Epithelial cell of esophagus (primary cell): ENCODE data around the gene IL17C.

Source experiments
- DNase-seq: peaks from one replicate; pipeline ENCODE4 v3.0.0; 2010; ENCODE audit warnings: low read depth
- H3K4me3 ChIP-seq: 2 replicates; pipeline ENCODE4 v1.5.1; 2011; ENCODE audit warnings: mild to moderate bottlenecking, low read length, control low read depth
- TF ChIP-seq, protein P1 (sequence below): IDR thresholded peaks from 2 replicates; pipeline ENCODE4 v1.5.1; 2011; ENCODE audit warnings: low read depth, mild to moderate bottlenecking, low read length, control low read depth, inconsistent platforms; ENCODE audit not compliant: insufficient read depth; ENCODE audit errors: missing control alignments

The IL17C gene

DNA sequence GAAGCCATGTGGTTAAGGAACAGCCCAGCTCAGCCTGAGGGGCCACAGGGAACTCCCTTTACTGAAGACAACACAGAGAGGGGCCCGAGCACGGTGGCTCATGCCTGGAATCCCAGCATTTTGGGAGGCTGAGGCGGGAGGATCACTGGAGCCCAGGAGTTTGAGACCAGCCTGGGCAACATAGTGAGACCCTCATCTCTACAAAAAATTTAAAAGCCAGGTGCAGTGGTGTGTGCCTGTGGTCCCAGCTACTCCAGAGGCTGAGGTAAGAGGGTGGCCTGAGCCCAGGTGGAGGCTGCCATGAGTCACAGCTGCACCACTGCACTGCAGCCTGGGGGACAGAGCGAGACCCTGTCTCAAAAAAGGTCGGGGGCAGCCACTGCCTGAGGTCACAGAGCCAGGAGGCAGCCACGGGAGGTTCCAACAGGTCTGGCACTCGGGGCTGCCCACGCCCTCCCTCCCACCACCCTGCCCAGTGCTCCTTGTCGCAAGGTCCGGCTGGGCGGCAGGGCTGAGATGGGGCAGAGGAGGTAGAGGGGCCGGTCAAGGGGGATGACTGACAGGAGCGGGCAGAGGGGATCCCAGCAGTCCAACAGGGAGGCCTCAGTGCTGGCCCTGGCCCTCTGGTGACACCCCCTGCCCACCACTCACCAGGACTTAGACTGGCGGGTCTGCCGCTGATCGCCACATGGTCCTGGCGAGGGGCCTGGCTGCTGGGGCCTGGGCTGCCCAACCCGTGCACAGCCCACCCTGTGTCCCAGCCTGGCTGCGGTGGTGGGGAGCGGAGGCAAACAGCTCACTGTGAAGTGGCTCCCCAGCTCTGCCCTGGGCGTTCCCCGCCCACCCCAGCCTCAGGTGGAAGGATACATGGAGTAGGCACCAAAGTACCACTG lies 9.1 kb downstream of the IL17C start:
- DNase-seq, result no peak
- TF ChIP-seq, protein P1, sequence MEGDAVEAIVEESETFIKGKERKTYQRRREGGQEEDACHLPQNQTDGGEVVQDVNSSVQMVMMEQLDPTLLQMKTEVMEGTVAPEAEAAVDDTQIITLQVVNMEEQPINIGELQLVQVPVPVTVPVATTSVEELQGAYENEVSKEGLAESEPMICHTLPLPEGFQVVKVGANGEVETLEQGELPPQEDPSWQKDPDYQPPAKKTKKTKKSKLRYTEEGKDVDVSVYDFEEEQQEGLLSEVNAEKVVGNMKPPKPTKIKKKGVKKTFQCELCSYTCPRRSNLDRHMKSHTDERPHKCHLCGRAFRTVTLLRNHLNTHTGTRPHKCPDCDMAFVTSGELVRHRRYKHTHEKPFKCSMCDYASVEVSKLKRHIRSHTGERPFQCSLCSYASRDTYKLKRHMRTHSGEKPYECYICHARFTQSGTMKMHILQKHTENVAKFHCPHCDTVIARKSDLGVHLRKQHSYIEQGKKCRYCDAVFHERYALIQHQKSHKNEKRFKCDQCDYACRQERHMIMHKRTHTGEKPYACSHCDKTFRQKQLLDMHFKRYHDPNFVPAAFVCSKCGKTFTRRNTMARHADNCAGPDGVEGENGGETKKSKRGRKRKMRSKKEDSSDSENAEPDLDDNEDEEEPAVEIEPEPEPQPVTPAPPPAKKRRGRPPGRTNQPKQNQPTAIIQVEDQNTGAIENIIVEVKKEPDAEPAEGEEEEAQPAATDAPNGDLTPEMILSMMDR, result no peak
- no peak overlapping the region for H3K4me3 ChIP-seq

DNA sequence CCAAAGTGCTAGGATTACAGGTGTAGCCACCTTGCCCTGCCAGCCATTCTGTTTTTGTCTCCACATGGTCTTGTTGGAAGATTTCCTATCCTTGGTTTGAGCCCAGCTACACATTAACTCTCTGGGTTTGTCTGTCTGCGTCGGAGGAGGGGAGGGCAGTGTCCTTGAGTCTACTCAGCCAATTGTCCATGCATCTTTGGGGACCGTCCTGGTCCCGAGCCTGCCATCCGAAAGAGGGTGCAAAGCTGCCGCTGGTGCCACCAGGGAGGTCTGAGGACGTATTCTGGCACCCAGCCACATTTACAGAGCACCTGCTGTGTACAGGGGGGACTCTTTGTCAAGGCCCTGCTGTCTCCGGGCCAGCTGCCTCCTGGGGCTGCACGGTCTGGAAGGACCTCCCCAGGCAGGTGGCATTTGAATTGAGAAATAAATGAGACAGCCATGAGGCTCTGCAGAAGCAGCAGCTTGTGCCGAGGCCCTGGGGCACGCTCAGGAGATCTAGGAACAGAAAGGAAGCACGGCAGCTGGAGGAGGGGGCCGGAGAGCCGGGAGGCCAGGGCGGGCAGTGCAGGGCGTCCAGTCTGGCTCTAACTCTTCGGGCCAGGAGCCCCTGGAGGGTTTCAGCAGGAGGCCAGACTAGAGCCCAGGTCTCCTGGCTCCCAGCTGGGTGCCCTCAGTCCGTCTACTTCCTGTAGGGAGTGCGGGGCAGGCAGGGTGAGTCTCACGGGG lies 11.0 kb downstream of the IL17C start:
- DNase-seq, result no peak
- TF ChIP-seq, protein P1, result no peak
- H3K4me3 ChIP-seq, result no peak overlapping the region

DNA sequence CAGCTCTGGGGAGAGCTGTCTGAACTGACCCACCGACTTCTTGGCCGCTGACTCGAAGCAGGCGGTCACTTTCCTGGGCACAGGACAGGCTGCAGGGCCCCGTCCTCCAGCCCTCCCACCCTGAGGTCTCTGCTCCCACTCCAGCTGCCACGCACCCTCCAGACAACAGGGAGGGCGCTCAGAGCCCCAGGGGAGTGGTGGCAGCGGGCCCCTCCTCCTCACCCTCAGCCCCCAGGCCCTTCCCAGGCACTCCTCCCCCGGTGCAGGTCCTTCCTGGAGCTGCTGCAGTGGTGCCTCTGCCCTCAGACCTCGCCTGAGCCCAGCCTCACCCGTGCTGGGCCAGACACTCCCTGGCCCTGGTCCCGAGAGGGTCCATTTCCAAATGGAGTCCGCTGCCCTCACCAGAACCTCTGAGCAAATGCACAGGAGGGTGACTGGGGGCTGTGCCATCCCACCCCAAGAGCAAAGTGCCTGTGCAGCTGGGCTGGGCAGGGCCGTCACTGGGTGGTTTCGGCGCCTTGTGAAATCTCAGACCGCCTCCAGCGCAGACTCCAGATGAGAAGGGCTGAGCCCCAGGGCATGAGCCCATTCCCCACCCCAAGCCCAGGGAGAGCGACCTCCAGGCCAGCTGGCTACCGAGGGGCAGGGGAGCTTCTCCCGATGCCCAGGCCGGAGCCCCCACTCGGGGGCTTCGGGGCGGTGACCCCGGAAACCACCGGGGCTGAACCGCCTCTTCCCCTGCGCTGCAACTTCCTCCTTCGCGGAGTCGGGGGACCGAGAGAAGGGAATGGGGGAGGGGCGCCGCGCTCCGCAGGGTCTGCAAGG lies 11.8 kb downstream of the IL17C start:
- TF ChIP-seq, protein P1, result no peak
- H3K4me3 ChIP-seq, result peak overlapping the region; percentile 55
- peak; percentile 23 for DNase-seq

DNA sequence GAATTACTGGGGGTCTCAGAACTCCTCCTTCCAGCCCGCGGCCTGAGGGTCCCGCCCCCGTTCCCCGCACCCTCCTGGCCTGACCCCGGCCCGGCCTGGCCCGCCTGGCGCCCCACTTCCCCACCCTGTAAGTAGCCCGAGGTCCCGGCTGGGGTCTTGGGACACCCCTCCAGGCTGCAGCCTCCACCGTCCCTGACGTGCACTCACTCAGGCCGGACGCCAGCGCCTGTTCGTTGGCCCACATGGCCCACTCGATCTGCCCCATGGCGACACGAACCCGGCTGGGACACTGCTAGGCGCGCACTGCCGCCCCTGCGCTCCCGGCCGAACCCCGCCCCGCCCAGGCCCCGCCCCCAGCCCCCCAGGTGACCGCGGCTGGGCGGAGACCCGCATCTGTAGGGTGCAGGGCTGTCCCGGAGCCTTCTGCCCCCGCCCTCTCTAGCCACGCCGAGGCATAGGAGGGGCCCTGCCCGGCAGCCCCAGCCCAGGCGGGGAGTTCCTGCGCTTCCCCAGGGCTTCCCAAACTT lies 12.4 kb downstream of the IL17C start, which contains the start of gene CYBA:
CYBA (minus strand) TSS at position 305 of the 527 bp plus-strand sequence; CDS start at position 265, 40 bp downstream.
- DNase-seq, result peak; percentile 70
- TF ChIP-seq, protein P1, result no peak

DNA sequence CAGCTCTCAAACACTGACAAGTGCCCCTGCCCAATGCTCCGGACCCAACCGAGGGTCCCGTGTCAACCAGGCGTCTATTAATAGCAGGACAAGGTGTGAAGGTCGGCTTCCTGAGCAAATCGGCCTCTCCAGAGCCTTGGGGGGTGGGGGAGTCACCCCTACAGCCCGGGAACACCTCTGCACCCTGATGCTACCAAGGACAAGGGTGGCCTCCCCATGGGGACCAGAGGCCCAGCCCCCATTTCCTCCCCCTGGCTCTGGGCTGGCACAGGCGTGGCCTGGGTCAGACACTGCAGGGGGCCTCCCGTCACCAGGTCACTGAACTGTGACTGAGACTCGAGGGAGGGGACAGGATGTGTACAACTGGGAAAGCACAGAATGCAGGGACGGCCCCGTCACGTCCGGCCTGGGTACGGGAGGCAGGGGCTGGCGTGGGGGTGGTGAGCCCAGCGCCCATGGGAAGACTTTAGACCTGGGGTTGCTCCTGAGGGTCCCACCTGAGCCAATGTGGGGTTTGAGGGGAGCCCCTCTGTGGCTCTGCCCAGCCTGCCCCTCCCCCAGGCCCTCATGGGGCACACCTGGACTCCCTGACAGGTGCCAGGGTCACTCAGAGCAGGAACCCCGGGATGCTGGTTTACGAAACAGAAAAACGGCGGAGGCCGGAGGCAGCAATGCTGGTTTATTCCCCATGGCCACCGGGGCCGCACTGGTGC lies 13.1 kb downstream of the IL17C start:
- no peak for DNase-seq
- H3K4me3 ChIP-seq, result peak overlapping the region; percentile 55
- TF ChIP-seq, protein P1, result no peak

More for the DNA sequence above, 12.4 kb downstream of the IL17C start, which contains the start of gene CYBA:
- H3K4me3 ChIP-seq, result peak within 1 kb of the TSS; percentile 55
